Measurements from ENCODE around the gene TMEM175. TPM values are rescaled to one million over a fixed set of nuclear protein-coding genes. Genes with fewer than 3 reads are reported as not detected.

TMEM175 gene
- polyA plus RNA-seq, 1 donor (not counting 4 experiments of a cell fraction or from before 2014, with no cell fraction given): 23.2 TPM

DNA sequence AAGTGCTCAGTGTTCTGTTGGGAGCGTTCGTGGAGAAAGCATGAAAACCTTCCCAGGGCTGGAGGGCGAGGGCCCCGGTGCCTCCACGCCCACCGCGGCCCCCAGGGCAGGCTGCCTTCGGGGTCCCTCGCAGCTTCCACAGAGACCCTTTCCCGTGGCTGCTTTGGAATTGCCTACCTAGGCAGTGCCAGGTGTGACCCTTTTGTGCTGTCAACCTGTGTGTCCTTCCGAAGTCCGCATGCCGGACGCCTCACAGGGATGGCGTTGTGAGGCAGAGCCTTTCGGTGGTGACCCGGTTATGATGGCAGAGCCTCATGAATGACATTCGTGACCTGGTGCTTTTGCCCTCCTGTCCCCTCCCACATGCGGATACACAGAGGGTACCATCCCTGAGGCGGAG lies 17.4 kb downstream of the TMEM175 start:
- no peak for FAIRE-seq
- no peak overlapping the region for H2AFZ ChIP-seq (ENCODE audit: control insufficient read depth, low read length)
- TF ChIP-seq EZH2 (IDR thresholded peaks at IDR 0.05; ENCODE audit: low read length): no peak
- TF ChIP-seq, protein P1, sequence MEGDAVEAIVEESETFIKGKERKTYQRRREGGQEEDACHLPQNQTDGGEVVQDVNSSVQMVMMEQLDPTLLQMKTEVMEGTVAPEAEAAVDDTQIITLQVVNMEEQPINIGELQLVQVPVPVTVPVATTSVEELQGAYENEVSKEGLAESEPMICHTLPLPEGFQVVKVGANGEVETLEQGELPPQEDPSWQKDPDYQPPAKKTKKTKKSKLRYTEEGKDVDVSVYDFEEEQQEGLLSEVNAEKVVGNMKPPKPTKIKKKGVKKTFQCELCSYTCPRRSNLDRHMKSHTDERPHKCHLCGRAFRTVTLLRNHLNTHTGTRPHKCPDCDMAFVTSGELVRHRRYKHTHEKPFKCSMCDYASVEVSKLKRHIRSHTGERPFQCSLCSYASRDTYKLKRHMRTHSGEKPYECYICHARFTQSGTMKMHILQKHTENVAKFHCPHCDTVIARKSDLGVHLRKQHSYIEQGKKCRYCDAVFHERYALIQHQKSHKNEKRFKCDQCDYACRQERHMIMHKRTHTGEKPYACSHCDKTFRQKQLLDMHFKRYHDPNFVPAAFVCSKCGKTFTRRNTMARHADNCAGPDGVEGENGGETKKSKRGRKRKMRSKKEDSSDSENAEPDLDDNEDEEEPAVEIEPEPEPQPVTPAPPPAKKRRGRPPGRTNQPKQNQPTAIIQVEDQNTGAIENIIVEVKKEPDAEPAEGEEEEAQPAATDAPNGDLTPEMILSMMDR (optimal IDR thresholded peaks at IDR 0.05 in 1 of 3, IDR thresholded peaks at IDR 0.05 in 1 of 3, conservative IDR thresholded peaks at IDR 0.05 in 1 of 3; ENCODE audit: extremely low read depth in 1 of 3, insufficient read depth in 2 of 3, low read length in 3 of 3): no peak
- H3K27me3 ChIP-seq (ENCODE audit: control insufficient read depth, extremely low read depth, insufficient read depth, low read length): no peaks in the 10 kb centered on the region
- H3K4me2 ChIP-seq (ENCODE audit: control insufficient read depth, extremely low read depth, insufficient read depth, low read depth, low read length): no peak overlapping the region
- H3K9ac ChIP-seq (ENCODE audit: control insufficient read depth, extremely low read depth, insufficient read depth, low read length): no peak overlapping the region
- H4K20me1 ChIP-seq (ENCODE audit: control insufficient read depth, extremely low read depth, insufficient read depth, low read length): no peaks in the 10 kb centered on the region
- no peaks in the 10 kb centered on the region for H3K79me2 ChIP-seq (ENCODE audit: control insufficient read depth, insufficient read depth, low read length)
- H3K4me3 ChIP-seq (ENCODE audit: control insufficient read depth in 2 of 3, extremely low read depth in 1 of 3, insufficient read depth in 2 of 3, low read depth in 1 of 3, low read length in 3 of 3): no peak overlapping the region
- H3K4me1 ChIP-seq (ENCODE audit: control insufficient read depth, extremely low read depth, insufficient read depth, low read length): no peaks in the 10 kb centered on the region
- peaks cover 0 to 2% of the 10 kb centered on the region in 2 experiments for H3K36me3 ChIP-seq (ENCODE audit: control insufficient read depth in 2 of 2, extremely low read depth in 1 of 2, insufficient read depth in 2 of 2, low read length in 2 of 2)
- H3K9me1 ChIP-seq (ENCODE audit: control insufficient read depth, extremely low read depth, insufficient read depth, low read length): no peaks in the 10 kb centered on the region
- dilution Hi-C loops (cut with MboI; ENCODE audit: extremely low pct_ligation_motif_present, low sequenced_read_pairs): no loop called here
- no peaks in the 10 kb centered on the region for H3K9me3 ChIP-seq (ENCODE audit: control insufficient read depth, low read depth, low read length)
- no peak overlapping the region for H3K27ac ChIP-seq (ENCODE audit: control insufficient read depth, insufficient read depth, low read length)
- no peak for DNase-seq (ENCODE audit: low read depth, low spot score)

- Histone ChIP-seq H3K9ac (ENCODE audit: control insufficient read depth, extremely low read depth, insufficient read depth, low read length) (no peak overlapping the region), H3K27me3 (ENCODE audit: control insufficient read depth, extremely low read depth, insufficient read depth, low read length) (no peaks in the 10 kb centered on the region), H3K27ac (ENCODE audit: control insufficient read depth, insufficient read depth, low read length) (no peak overlapping the region), H3K36me3 (ENCODE audit: control insufficient read depth in 2 of 2, extremely low read depth in 1 of 2, insufficient read depth in 2 of 2, low read length in 2 of 2) (peaks cover 0 to 2% of the 10 kb centered on the region in 2 experiments), H3K4me1 (ENCODE audit: control insufficient read depth, extremely low read depth, insufficient read depth, low read length) (no peaks in the 10 kb centered on the region), H3K4me3 (ENCODE audit: control insufficient read depth in 2 of 3, extremely low read depth in 1 of 3, insufficient read depth in 2 of 3, low read depth in 1 of 3, low read length in 3 of 3) (no peak overlapping the region), H3K9me3 (ENCODE audit: control insufficient read depth, low read depth, low read length) (no peaks in the 10 kb centered on the region), H4K20me1 (ENCODE audit: control insufficient read depth, extremely low read depth, insufficient read depth, low read length) (no peaks in the 10 kb centered on the region), H3K9me1 (ENCODE audit: control insufficient read depth, extremely low read depth, insufficient read depth, low read length) (no peaks in the 10 kb centered on the region), H3K79me2 (ENCODE audit: control insufficient read depth, insufficient read depth, low read length) (no peaks in the 10 kb centered on the region), H3K4me2 (ENCODE audit: control insufficient read depth, extremely low read depth, insufficient read depth, low read depth, low read length) (no peak overlapping the region), H2AFZ (ENCODE audit: control insufficient read depth, low read length) (no peak overlapping the region)
- DNase-seq (ENCODE audit: low read depth, low spot score) (no peak), FAIRE-seq (no peak)
- TF ChIP-seq, protein P1 (optimal IDR thresholded peaks at IDR 0.05 in 1 of 3, IDR thresholded peaks at IDR 0.05 in 1 of 3, conservative IDR thresholded peaks at IDR 0.05 in 1 of 3; ENCODE audit: extremely low read depth in 1 of 3, insufficient read depth in 2 of 3, low read length in 3 of 3): no peak
- no peak for TF ChIP-seq EZH2 (IDR thresholded peaks at IDR 0.05; ENCODE audit: low read length)
- dilution Hi-C loops (cut with MboI; ENCODE audit: extremely low pct_ligation_motif_present, low sequenced_read_pairs): no loop called here
Measured at GRCh38 chr4:950136-951020, 18.1 kb downstream of the TMEM175 start.
